ENCODE measurements around the gene ABR.

The ABR gene

GRCh38 chr17:1206026-1206777, 26.4 kb upstream of the ABR start:
- no peak for DNase-seq (ENCODE audit: low read depth in 1 of 2, low spot score in 1 of 2)
- no peaks in the 10 kb centered on the region for H3K27me3 ChIP-seq (ENCODE audit: insufficient read depth, poor library complexity, severe bottlenecking)

GRCh38 chr17:1203967-1204291, 24.1 kb upstream of the ABR start:
- no peaks in the 10 kb centered on the region for H3K27me3 ChIP-seq (ENCODE audit: insufficient read depth, poor library complexity, severe bottlenecking)
- DNase-seq (ENCODE audit: low read depth in 1 of 2, low spot score in 1 of 2), result no peak
- no peak overlapping the region for H3K27ac ChIP-seq (replicated peaks)
- H3K4me3 ChIP-seq (replicated peaks; ENCODE audit: insufficient read depth, low read length), result no peak overlapping the region
- TF ChIP-seq GABPA (IDR thresholded peaks at IDR 0.05; ENCODE audit: low read depth), result no peak

More at GRCh38 chr17:1206026-1206777, 26.4 kb upstream of the ABR start:
- no peak for TF ChIP-seq GABPA (IDR thresholded peaks at IDR 0.05; ENCODE audit: low read depth)
- Histone ChIP-seq H3K4me3 (replicated peaks; ENCODE audit: insufficient read depth, low read length) (no peak overlapping the region), H3K27ac (replicated peaks) (no peak overlapping the region)

DNA sequence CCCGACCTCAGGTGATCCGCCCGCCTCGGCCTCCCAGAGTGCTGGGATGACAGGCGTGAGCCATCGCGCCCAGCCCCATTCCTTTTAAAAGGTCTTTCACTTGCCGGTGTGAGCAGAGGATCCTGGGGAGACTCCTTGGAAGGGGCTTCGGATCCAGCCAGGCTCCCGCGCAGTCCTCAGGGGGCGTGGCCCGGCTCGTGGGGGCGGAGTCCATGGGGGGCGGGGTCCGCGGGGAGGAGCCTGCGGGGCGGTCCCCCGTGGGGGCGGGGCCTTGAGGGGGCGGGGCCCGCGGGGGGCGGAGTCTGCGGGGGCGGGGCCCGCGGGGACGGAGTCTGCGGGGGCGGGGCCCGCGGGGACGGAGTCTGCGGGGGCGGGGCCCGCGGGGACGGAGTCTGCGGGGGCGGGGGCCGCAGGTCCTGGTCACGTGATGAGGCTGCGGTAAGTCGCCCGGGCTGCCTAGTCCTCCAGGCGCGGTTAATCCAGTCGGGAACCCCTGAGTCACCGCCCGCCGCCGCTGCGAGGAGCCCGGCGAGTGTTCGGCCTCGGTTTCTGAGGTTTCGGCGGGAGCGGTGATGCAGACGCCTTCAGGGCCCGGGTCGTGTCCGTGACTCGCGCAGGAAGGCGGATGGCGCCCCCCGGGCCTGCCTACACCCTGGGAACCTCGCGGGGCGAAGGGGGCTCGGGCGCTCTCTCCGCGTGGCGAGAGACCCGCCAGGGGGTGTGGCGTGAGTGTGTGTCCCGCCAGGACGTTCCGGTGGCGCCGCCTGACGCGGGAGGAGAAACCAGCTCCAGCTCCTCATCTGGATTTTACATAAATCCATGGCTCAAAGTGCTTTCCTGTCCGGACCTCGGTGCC, 23.6 kb upstream of the ABR start:
- TF ChIP-seq POLR2AphosphoS5 (IDR thresholded peaks at IDR 0.05; ENCODE audit: low read depth), result no peak
- no peak for TF ChIP-seq GABPA (IDR thresholded peaks at IDR 0.05; ENCODE audit: low read depth)
- TF ChIP-seq CTCF (IDR thresholded peaks at IDR 0.05; ENCODE audit: insufficient read depth, low read length), result no peak
- TF ChIP-seq REST (IDR thresholded peaks at IDR 0.05; ENCODE audit: insufficient replicate concordance, low read depth), result no peak
- no peak for TF ChIP-seq SPI1 (IDR thresholded peaks at IDR 0.05; ENCODE audit: borderline replicate concordance, low read depth)
- no peak for DNase-seq (ENCODE audit: low read depth in 1 of 2, low spot score in 1 of 2)
- Histone ChIP-seq H3K4me3 (replicated peaks; ENCODE audit: insufficient read depth, low read length) (no peak overlapping the region), H3K27ac (replicated peaks) (no peak overlapping the region), H3K27me3 (ENCODE audit: insufficient read depth, poor library complexity, severe bottlenecking) (no peaks in the 10 kb centered on the region)

GRCh38 chr17:1202291-1202690, 22.5 kb upstream of the ABR start:
- Histone ChIP-seq H3K4me3 (replicated peaks; ENCODE audit: insufficient read depth, low read length) (no peak overlapping the region), H3K27ac (replicated peaks) (no peak overlapping the region), H3K27me3 (ENCODE audit: insufficient read depth, poor library complexity, severe bottlenecking) (no peaks in the 10 kb centered on the region)
- TF ChIP-seq CTCF (IDR thresholded peaks at IDR 0.05; ENCODE audit: insufficient read depth, low read length), result no peak
- TF ChIP-seq POLR2AphosphoS5 (IDR thresholded peaks at IDR 0.05; ENCODE audit: low read depth), result no peak
- no peak for TF ChIP-seq REST (IDR thresholded peaks at IDR 0.05; ENCODE audit: insufficient replicate concordance, low read depth)
- no peak for TF ChIP-seq GABPA (IDR thresholded peaks at IDR 0.05; ENCODE audit: low read depth)
- TF ChIP-seq SPI1 (IDR thresholded peaks at IDR 0.05; ENCODE audit: borderline replicate concordance, low read depth), result no peak
- no peak for DNase-seq (ENCODE audit: low read depth in 1 of 2, low spot score in 1 of 2)

All from HL-60 (cell line).